OCI-LY3 (cell line): ENCODE results near the gene ELMO1.

Experiments
- H2AFZ ChIP-seq: fragments of 200-600, 300-600 bp; shearing (Covaris generic); 2 replicates; pipeline ENCODE4 v1.6.0; 2014; ENCODE audit warnings: antibody characterized with exemption, low read depth, low read length
- H3K27ac ChIP-seq: fragments of 200-600, 300-600 bp; sonication (generic); 2 replicates; pipeline ENCODE4 v1.5.1; 2014; ENCODE audit warnings: mild to moderate bottlenecking, low read length, moderate library complexity, mixed read lengths
- H3K27me3 ChIP-seq: fragments of 200-600, 300-600 bp; sonication (generic); 2 replicates; pipeline ENCODE4 v1.6.1; 2014; ENCODE audit warnings: low read depth, low read length, mixed read lengths
- H3K36me3 ChIP-seq: fragments of 200-600, 300-600 bp; sonication (generic); replicated peaks from 2 replicates; pipeline ENCODE3; 2014; ENCODE audit warnings: low read depth, low read length, mixed read lengths
- H3K4me1 ChIP-seq: fragments of 300-600, 200-600 bp; sonication (generic); 2 replicates; pipeline ENCODE4 v1.6.1; 2014; ENCODE audit warnings: low read length, mixed read lengths
- H3K4me2 ChIP-seq: fragments of 200-600, 300-600 bp; sonication (generic); 2 replicates; pipeline ENCODE4 v1.6.1; 2014; ENCODE audit warnings: low read length, mixed read lengths
- H3K4me3 ChIP-seq: fragments of 300-600, 200-600 bp; sonication (generic); 2 replicates; pipeline ENCODE4 v1.5.1; 2014; ENCODE audit warnings: antibody characterized with exemption, mild to moderate bottlenecking, low read length, moderate library complexity
- H3K79me2 ChIP-seq: fragments of 300-600, 200-600 bp; shearing (Covaris generic); 2 replicates; pipeline ENCODE4 v1.6.1; 2014; ENCODE audit warnings: mild to moderate bottlenecking, low read length, mixed read lengths
- H3K9ac ChIP-seq: fragments of 300-600, 200-600 bp; shearing (Covaris generic); 2 replicates; pipeline ENCODE4 v1.6.0; 2014; ENCODE audit warnings: mild to moderate bottlenecking, low read length, moderate library complexity
- H3K9me3 ChIP-seq: fragments of 200-600, 300-600 bp; shearing (Covaris generic); 2 replicates; pipeline ENCODE4 v1.6.1; 2014; ENCODE audit warnings: low read length, mixed read lengths; ENCODE audit not compliant: insufficient read depth
- H4K20me1 ChIP-seq: fragments of 200-600, 300-600 bp; sonication (generic); 2 replicates; pipeline ENCODE4 v1.6.1; 2016; ENCODE audit warnings: low read length, mixed read lengths; ENCODE audit not compliant: insufficient read depth
- EZH2phosphoT487 ChIP-seq: fragments of 200-600 bp; shearing (Covaris generic); IDR thresholded peaks from 2 replicates; pipeline ENCODE4 v1.6.1; 2018; ENCODE audit warnings: antibody characterized with exemption, mixed run types, low read depth
- TF ChIP-seq, protein P1 (sequence below): fragments of 200-600, 300-600 bp; sonication (generic); IDR thresholded peaks from 2 replicates; pipeline ENCODE4 v1.5.1; 2014; ENCODE audit warnings: antibody characterized with exemption, low read length, low read depth

ELMO1 gene

GRCh38 chr7:37330775-37331174 is 117.9 kb downstream of the ELMO1 start:
- TF ChIP-seq, protein P1, sequence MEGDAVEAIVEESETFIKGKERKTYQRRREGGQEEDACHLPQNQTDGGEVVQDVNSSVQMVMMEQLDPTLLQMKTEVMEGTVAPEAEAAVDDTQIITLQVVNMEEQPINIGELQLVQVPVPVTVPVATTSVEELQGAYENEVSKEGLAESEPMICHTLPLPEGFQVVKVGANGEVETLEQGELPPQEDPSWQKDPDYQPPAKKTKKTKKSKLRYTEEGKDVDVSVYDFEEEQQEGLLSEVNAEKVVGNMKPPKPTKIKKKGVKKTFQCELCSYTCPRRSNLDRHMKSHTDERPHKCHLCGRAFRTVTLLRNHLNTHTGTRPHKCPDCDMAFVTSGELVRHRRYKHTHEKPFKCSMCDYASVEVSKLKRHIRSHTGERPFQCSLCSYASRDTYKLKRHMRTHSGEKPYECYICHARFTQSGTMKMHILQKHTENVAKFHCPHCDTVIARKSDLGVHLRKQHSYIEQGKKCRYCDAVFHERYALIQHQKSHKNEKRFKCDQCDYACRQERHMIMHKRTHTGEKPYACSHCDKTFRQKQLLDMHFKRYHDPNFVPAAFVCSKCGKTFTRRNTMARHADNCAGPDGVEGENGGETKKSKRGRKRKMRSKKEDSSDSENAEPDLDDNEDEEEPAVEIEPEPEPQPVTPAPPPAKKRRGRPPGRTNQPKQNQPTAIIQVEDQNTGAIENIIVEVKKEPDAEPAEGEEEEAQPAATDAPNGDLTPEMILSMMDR, result no peak
- no peak for TF ChIP-seq EZH2phosphoT487
- Histone ChIP-seq H4K20me1 (peaks cover 97% of the 10 kb centered on the region), H3K4me1 (peaks cover 57% of the 10 kb centered on the region), H3K9me3 (no peaks in the 10 kb centered on the region), H3K36me3 (peaks cover 87% of the 10 kb centered on the region), H2AFZ (no peak overlapping the region), H3K4me2 (no peak overlapping the region), H3K79me2 (peaks cover 100% of the 10 kb centered on the region), H3K27ac (no peak overlapping the region), H3K9ac (no peak overlapping the region), H3K4me3 (no peak overlapping the region), H3K27me3 (no peaks in the 10 kb centered on the region)

DNA sequence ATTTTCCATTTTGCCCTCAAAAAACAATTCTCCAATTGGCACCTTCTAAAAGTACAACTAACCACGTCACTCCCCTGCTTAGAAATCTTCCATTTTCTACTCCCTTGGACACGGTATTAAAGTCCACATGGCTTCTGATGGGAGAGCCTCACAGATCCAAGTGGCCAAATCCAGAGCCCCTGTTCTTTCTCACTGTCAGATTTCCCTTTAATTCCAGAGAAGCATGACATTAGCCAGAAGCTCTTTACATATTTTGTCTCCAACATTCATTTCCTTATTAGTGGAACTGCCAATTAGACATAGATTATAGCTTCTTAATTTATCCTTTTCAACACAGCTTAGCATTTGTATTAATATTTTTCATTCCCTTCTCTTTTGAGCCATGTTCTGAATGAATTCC is 118.7 kb downstream of the ELMO1 start:
- Histone ChIP-seq H4K20me1 (peaks cover 97% of the 10 kb centered on the region), H3K4me3 (no peak overlapping the region), H3K27ac (no peak overlapping the region), H3K79me2 (peaks cover 100% of the 10 kb centered on the region), H3K27me3 (no peaks in the 10 kb centered on the region), H2AFZ (no peak overlapping the region), H3K4me1 (peaks cover 48% of the 10 kb centered on the region), H3K9ac (no peak overlapping the region), H3K36me3 (peaks cover 87% of the 10 kb centered on the region), H3K4me2 (no peak overlapping the region), H3K9me3 (no peaks in the 10 kb centered on the region)
- TF ChIP-seq, protein P1, result no peak
- no peak for TF ChIP-seq EZH2phosphoT487

DNA sequence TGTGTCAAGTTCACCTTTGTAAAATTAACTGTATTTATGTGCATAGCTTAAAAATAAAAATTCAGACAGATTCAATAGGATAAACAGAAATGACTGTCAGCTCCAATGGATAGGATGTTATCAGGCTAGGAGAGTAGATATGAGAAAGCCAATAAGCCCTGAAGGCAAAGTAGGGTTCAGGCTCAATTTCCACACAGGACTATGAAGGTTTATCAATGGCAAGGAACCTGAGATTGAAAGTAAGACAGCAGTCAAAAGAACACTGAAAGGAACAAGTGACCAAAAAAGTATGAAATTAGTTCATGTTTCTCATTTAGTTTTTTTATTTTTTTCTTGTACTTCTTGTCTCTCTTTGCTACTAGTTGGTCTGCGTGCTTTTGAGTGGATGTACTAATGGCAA is 121.4 kb downstream of the ELMO1 start:
- H4K20me1 ChIP-seq, result peaks cover 95% of the 10 kb centered on the region
- H3K27me3 ChIP-seq, result no peaks in the 10 kb centered on the region
- H3K4me1 ChIP-seq, result peaks cover 22% of the 10 kb centered on the region
- H3K27ac ChIP-seq, result no peak overlapping the region
- H3K9me3 ChIP-seq, result no peaks in the 10 kb centered on the region
- no peak overlapping the region for H3K4me3 ChIP-seq
- no peak overlapping the region for H3K4me2 ChIP-seq
- no peak overlapping the region for H2AFZ ChIP-seq
- H3K9ac ChIP-seq, result no peak overlapping the region
- peaks cover 75% of the 10 kb centered on the region for H3K36me3 ChIP-seq
- H3K79me2 ChIP-seq, result peaks cover 100% of the 10 kb centered on the region
- TF ChIP-seq, protein P1, result no peak
- TF ChIP-seq EZH2phosphoT487, result no peak

GRCh38 chr7:37323966-37324365 is 124.7 kb downstream of the ELMO1 start:
- no peak overlapping the region for H3K4me3 ChIP-seq

More at GRCh38 chr7:37323966-37324365, 124.7 kb downstream of the ELMO1 start:
- Histone ChIP-seq H4K20me1 (peaks cover 88% of the 10 kb centered on the region), H3K9ac (no peak overlapping the region), H3K27ac (no peak overlapping the region), H3K4me1 (peaks cover 27% of the 10 kb centered on the region), H3K4me2 (no peak overlapping the region), H3K36me3 (peaks cover 52% of the 10 kb centered on the region), H2AFZ (no peak overlapping the region), H3K27me3 (no peaks in the 10 kb centered on the region), H3K79me2 (peaks cover 99% of the 10 kb centered on the region), H3K9me3 (no peaks in the 10 kb centered on the region)
- TF ChIP-seq, protein P1, result no peak
- TF ChIP-seq EZH2phosphoT487, result no peak
